Muscle of back (tissue), 11 donors: ENCODE measurements around the gene TIMELESS. TPM values are rescaled to one million over a fixed set of nuclear protein-coding genes. Genes with fewer than 3 reads are reported as not detected.
"Not testable (repeated sequence)": the region's sequence is repeated elsewhere in the genome, so short reads cannot be mapped to it uniquely, and the experiment has no call there.

Experiments
- DNase-seq, 3 donors: peaks; one replicate each; pipeline versions ENCODE4 v3.0.0 to v3.0.0-alpha.2; 2013
- polyA plus RNA-seq, 10 donors: library from polyadenylated mRNA; unstranded; fragments of 120-200 nt; gene quantifications; one replicate each; pipeline ENCODE4 v1.2.1, GENCODE V29; 2013; ENCODE audit not compliant: insufficient read length in 10 of 10

The TIMELESS gene
- polyA plus RNA-seq, 10 donors = 11.5 to 22.6 (median 14.6) TPM

- no peak for DNase-seq
Measured at GRCh38 chr12:56408799-56409417, 40.3 kb downstream of the TIMELESS start.

GRCh38 chr12:56404227-56404626, 45.0 kb downstream of the TIMELESS start:
- DNase-seq = not testable (repeated sequence)

GRCh38 chr12:56401612-56402011, 47.6 kb downstream of the TIMELESS start:
- DNase-seq = not testable (repeated sequence)

GRCh38 chr12:56401125-56401524, 48.1 kb downstream of the TIMELESS start:
- DNase-seq = not testable (repeated sequence)

GRCh38 chr12:56399466-56399865, 49.8 kb downstream of the TIMELESS start:
- not testable (repeated sequence) for DNase-seq

- no peak for DNase-seq
Measured at GRCh38 chr12:56398324-56398723, 50.9 kb downstream of the TIMELESS start.

GRCh38 chr12:56392331-56392730, 56.9 kb downstream of the TIMELESS start:
- DNase-seq = no peak

GRCh38 chr12:56391721-56392120, 57.5 kb downstream of the TIMELESS start:
- DNase-seq = no peak

GRCh38 chr12:56389412-56389811, 59.8 kb downstream of the TIMELESS start:
- DNase-seq = no peak

- peak in 1 of 3 donors; percentile 7 for DNase-seq
Measured at GRCh38 chr12:56387152-56387736, 62.0 kb downstream of the TIMELESS start.

GRCh38 chr12:56385873-56386272, 63.4 kb downstream of the TIMELESS start:
- DNase-seq = no peak

- no peak for DNase-seq
Measured at GRCh38 chr12:56382611-56383010, 66.6 kb downstream of the TIMELESS start.

GRCh38 chr12:56377989-56378316, 71.3 kb downstream of the TIMELESS start:
- DNase-seq = no peak

GRCh38 chr12:56377310-56377988, 71.8 kb downstream of the TIMELESS start:
- DNase-seq = no peak

- no peak for DNase-seq
Measured at GRCh38 chr12:56375598-56376434, 73.4 kb downstream of the TIMELESS start.

- DNase-seq = no peak
Measured at GRCh38 chr12:56374726-56375597, 74.3 kb downstream of the TIMELESS start.

- no peak for DNase-seq
Measured at GRCh38 chr12:56373515-56373914, 75.7 kb downstream of the TIMELESS start.

- DNase-seq = no peak
Measured at GRCh38 chr12:56366948-56367347, 82.3 kb downstream of the TIMELESS start.
